CD1c-positive myeloid dendritic cell (primary cell): ENCODE data around the gene P2RY8.

ENCODE experiments used
- DNase-seq: peaks from one replicate; pipeline ENCODE4 v3.0.0-alpha.2; 2016; ENCODE audit errors: extremely low spot score

The P2RY8 gene

DNA sequence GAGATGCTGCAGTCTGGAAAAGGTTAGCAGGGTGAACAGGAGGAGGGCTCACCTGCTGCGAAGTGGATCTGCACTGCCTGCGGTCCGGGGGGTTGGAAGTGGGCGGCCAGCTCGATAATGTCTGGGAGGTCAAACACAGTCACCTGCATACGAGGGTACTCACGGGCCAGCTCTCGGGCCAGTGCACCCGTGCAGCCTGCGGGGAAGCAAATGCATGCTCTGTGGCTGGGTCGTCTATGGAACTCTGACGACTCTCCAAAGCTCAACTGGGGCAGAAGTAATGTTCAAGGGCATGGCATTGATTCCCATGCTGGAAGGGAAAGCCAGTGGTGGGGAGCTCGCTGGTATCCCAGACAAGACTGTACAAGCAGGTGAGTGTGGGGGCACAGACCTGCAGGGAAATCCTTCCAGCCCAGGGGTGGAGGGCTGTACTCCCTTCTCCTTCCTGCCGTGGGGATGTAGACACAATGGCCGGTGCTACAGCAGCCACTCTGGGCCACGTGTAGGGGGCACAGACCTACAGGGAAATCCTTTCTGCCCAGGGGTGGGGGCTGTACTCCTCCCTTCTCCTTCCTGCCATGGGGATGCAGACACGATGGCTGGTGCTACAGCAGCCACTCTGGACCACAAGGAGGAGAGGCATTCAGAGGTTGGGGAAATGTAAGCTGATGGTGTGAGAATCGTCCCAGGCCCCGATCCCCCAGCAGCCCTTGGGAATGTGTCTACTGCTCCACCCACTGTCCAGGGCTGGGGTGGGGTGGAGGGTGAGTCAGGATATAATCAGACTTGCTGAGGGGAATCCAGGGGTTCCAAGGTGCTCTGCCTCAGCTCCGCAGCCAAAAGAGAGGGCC, 118.8 kb downstream of the P2RY8 start:
- no peak for DNase-seq

DNA sequence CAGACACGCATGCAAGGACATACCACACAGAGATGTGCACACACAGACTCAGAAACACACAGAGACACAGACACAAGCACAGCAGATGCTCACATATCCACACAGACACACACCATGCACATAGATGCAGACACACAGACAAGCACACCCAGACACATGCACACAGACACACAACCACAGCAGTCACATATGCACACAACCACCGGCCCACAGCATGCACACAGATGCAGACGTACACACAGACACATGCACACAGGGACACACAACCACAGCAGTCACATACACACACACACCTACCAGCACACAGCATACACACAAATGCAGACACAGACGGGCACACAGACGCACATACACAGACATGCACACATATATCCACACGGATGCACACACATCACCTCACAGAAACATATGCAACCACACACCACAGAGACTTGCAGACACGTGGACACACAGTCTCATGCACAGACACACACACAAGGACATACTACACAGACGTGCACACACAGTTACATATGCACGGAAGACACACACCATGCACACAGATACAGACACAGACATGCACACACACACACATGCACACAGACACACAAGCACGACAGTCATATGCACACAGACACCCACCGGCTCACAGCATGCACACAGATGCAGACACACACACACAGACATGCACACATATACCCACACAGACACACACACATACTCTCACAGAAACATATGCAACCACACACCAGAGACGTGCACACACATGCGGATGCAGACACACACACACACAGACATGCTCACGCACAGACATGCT, 119.8 kb downstream of the P2RY8 start:
- no peak for DNase-seq

DNA sequence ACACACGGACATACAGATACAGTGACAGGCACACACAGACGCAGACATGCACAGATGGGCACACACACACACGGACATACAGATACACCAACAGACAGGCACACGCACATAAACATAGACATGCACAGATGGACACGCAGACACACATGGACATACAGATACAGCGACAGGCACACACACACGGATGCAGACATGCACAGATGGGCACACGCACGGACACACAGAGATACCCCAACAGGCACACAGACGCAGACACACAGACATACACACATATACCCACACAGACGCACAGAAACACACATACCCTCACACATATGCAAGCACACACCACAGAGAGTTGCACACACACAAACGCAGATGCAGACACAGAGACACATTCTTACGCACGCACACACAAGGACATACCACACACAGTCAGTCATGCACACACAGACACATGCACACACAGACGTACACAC, 120.6 kb downstream of the P2RY8 start:
- no peak for DNase-seq
